BLaER1 treated with 17β-estradiol and CSF1 and Interleukin-3, amounts not matched to agents 10 nM and 100 nM (cell line): ENCODE results near the gene DHPS.

Experiments
- H3K27ac ChIP-seq, 11 experiments: shearing (Covaris generic); formaldehyde crosslinking; 2 replicates each; pipeline ENCODE4 v1.8.1; 2022
- H3K27me3 ChIP-seq, 11 experiments: shearing (Covaris generic); formaldehyde crosslinking; 2 replicates each; pipeline ENCODE4 v1.8.1; 2022
- H3K36me3 ChIP-seq, 11 experiments: shearing (Covaris generic); formaldehyde crosslinking; 2 replicates each; pipeline ENCODE4 v1.8.1; 2022
- H3K4me1 ChIP-seq, 10 experiments: shearing (Covaris generic); formaldehyde crosslinking; 2 replicates each; pipeline ENCODE4 v1.8.1; 2022
- H3K4me2 ChIP-seq, 11 experiments: shearing (Covaris generic); formaldehyde crosslinking; 2 replicates each; pipeline ENCODE4 v1.8.1; 2022
- H3K4me3 ChIP-seq, 10 experiments: shearing (Covaris generic); formaldehyde crosslinking; 2 replicates each; pipeline ENCODE4 v1.8.1; 2022
- H3K9ac ChIP-seq, 11 experiments: shearing (Covaris generic); formaldehyde crosslinking; 2 replicates each; pipeline ENCODE4 v1.8.1; 2022
- H3K9me3 ChIP-seq, 11 experiments: shearing (Covaris generic); formaldehyde crosslinking; replicated peaks in 1 of 11; 2 replicates each; pipeline ENCODE4 v1.8.1; 2022
- H4K20me1 ChIP-seq, 11 experiments: shearing (Covaris generic); formaldehyde crosslinking; 2 replicates each; pipeline ENCODE4 v1.8.1; 2022
- Cebpa-rat ChIP-seq, 11 experiments: shearing (Covaris generic); IDR thresholded peaks; 2 replicates each; pipeline ENCODE4 v1.8.1; 2022

DHPS gene

GRCh38 chr19:12696366-12697335, 15.0 kb upstream of the DHPS start, which contains the start of gene FBXW9:
Gene FBXW9, minus strand, starts transcription at chr19:12696631. Its CDS starts 50 bp downstream, at chr19:12696581.
- Histone ChIP-seq H3K27ac (peak within 1 kb of the TSS; percentile 66 to 85 (median 75)), H3K9ac (peak within 1 kb of the TSS; percentile 71 to 87 (median 84)), H3K36me3 (peaks cover 33 to 60% (median 44%) of the 10 kb centered on the region in 11 experiments), H3K4me1 (peaks cover 23 to 50% (median 38%) of the 10 kb centered on the region in 10 experiments), H3K4me3 (peak within 1 kb of the TSS; percentile 74 to 94 (median 78)), H3K9me3 (no peaks in the 10 kb centered on the region), H3K4me2 (peak within 1 kb of the TSS; percentile 89 to 98 (median 94)), H4K20me1 (peaks cover 0 to 20% (median 15%) of the 10 kb centered on the region in 11 experiments; a peak in 15 of 22 replicates), H3K27me3 (no peaks in the 10 kb centered on the region)
- 0 out of 22 replicates have a peak, but pooled peaks of 1 of the 11 experiments have one; percentile 25 for TF ChIP-seq Cebpa-rat (IDR thresholded peaks at IDR 0.05)

DNA sequence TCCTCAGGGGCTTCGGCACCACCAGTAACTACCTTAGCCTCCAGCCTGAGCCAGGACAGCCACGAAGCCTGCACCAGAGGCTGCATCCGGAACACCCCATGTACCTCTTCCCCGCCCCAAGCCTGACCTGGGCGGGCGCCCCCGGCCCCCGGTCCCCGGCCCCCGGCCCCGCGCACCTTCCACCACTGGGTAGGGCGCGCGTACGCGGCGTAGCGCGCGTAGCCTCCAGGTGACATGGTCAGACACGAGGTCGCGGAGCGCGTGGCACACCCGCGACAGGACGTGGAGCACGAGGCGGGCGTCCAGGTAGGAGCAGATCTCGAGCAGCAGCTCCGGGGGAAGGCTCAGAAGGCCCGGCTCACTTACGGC, 14.3 kb upstream of the DHPS start:
- Histone ChIP-seq H3K9me3 (no peaks in the 10 kb centered on the region), H4K20me1 (peaks cover 0 to 13% (median 8%) of the 10 kb centered on the region in 11 experiments; a peak in 11 of 22 replicates), H3K27me3 (no peaks in the 10 kb centered on the region), H3K27ac (peak overlapping the region; percentile 43 to 85 (median 75); a peak in 21 of 22 replicates), H3K36me3 (peaks cover 27 to 60% (median 37%) of the 10 kb centered on the region in 11 experiments), H3K9ac (peak overlapping the region; percentile 71 to 87 (median 84)), H3K4me2 (peak overlapping the region; percentile 89 to 98 (median 94)), H3K4me1 (peaks cover 28 to 56% (median 43%) of the 10 kb centered on the region in 10 experiments), H3K4me3 (peak overlapping the region; percentile 74 to 94 (median 78))
- no peak for TF ChIP-seq Cebpa-rat (IDR thresholded peaks at IDR 0.05)

DNA sequence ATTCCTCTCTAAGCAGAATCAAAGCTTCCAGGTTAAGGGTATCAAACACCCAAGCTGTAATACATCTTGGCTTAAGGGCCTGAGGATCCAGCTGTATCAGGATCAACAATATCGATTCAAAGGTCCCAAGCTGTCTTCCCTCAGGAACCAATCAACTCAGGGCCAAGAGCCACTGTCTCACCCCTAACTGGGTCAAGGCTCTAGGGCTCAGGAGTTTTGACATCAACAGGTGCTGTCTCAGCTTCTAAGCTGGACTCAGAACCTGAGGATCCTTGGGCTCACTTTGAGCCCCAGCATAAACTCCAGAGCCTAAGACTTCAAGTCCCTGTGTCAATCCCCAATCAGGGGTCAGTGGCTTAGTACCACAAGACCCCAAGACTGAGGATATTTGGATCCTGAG, 13.8 kb upstream of the DHPS start:
- H3K4me3 ChIP-seq = peak overlapping the region; percentile 74 to 94 (median 78)
- TF ChIP-seq Cebpa-rat (IDR thresholded peaks at IDR 0.05) = no peak
- peak overlapping the region; percentile 71 to 87 (median 84) for H3K9ac ChIP-seq

DNA sequence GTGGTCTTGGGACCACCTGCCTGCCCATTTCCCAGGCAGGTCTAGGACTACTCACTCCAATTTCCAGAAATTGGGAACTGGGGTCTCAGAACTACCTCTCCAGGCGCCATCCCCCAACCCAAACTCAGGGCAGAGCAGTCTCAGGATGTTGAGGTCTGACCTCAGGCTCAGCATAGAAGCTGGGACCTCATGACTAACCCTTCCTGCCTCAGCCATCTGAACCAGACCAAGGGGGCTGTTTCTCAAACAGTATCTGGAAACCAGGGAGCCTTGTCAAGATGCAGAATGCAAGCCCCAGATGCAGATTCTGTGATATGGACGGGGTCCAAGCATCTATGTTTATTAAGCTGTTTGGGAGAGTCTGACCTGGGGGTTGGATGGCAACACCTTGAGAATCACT, 13.4 kb upstream of the DHPS start:
- H3K9ac ChIP-seq = peak overlapping the region; percentile 71 to 87 (median 84); a peak in 18 of 22 replicates
- H3K27me3 ChIP-seq = no peaks in the 10 kb centered on the region
- H3K4me1 ChIP-seq = peaks cover 37 to 65% (median 52%) of the 10 kb centered on the region in 10 experiments
- no peaks in the 10 kb centered on the region for H3K9me3 ChIP-seq
- peak overlapping the region in 8 of 11 experiments; percentile 25 to 85 (median 62); a peak in 14 of 22 replicates for H3K27ac ChIP-seq
- peak overlapping the region; percentile 89 to 98 (median 94) for H3K4me2 ChIP-seq
- TF ChIP-seq Cebpa-rat (IDR thresholded peaks at IDR 0.05) = no peak
- peaks cover 0 to 10% (median 5%) of the 10 kb centered on the region in 11 experiments; a peak in 5 of 22 replicates for H4K20me1 ChIP-seq
- peak overlapping the region in 6 of 10 experiments; percentile 75 to 94 (median 88); a peak in 10 of 20 replicates for H3K4me3 ChIP-seq
- H3K36me3 ChIP-seq = peaks cover 21 to 54% (median 30%) of the 10 kb centered on the region in 11 experiments; a peak in 21 of 22 replicates

More for the DNA sequence above, 13.8 kb upstream of the DHPS start:
- H3K4me2 ChIP-seq = peak overlapping the region; percentile 89 to 98 (median 94)
- H4K20me1 ChIP-seq = peaks cover 0 to 10% (median 5%) of the 10 kb centered on the region in 11 experiments; a peak in 5 of 22 replicates
- H3K36me3 ChIP-seq = peaks cover 22 to 57% (median 33%) of the 10 kb centered on the region in 11 experiments; a peak in 21 of 22 replicates
- no peaks in the 10 kb centered on the region for H3K27me3 ChIP-seq
- H3K27ac ChIP-seq = peak overlapping the region in 7 of 11 experiments; percentile 44 to 85 (median 74); a peak in 12 of 22 replicates
- no peaks in the 10 kb centered on the region for H3K9me3 ChIP-seq
- peaks cover 32 to 61% (median 48%) of the 10 kb centered on the region in 10 experiments for H3K4me1 ChIP-seq

DNA sequence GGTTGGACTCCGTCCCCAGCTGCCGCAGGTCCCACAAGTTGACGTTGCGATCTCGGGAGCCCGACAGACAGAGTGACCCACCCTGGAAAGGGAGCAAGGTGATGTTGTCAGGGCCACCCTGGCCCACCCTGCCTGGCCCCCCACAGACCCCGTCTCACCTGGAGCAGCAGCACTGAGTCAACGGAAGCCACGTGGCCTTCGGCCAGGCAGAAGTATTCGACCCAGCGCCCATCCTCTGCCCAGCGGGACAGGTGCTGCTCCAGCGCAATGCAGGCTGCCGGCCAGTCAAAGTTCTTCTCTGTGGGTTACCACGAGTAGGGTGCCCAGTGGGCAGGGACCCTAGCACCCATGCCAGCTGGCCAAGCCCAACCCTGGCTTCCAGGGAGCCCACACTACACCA, 13.0 kb upstream of the DHPS start:
- H4K20me1 ChIP-seq = peaks cover 0 to 10% (median under 1%) of the 10 kb centered on the region in 11 experiments; a peak in 4 of 22 replicates
- no peak overlapping the region for H3K4me3 ChIP-seq
- peaks cover 16 to 49% (median 26%) of the 10 kb centered on the region in 11 experiments; a peak in 21 of 22 replicates for H3K36me3 ChIP-seq
- H3K27ac ChIP-seq = peak overlapping the region in 7 of 11 experiments; percentile 10 to 82 (median 67); a peak in 10 of 22 replicates
- H3K9me3 ChIP-seq = no peaks in the 10 kb centered on the region
- TF ChIP-seq Cebpa-rat (IDR thresholded peaks at IDR 0.05) = no peak
- no peaks in the 10 kb centered on the region for H3K27me3 ChIP-seq
- peaks cover 41 to 68% (median 56%) of the 10 kb centered on the region in 10 experiments for H3K4me1 ChIP-seq
- H3K4me2 ChIP-seq = peak overlapping the region; percentile 89 to 98 (median 94); a peak in 21 of 22 replicates
- H3K9ac ChIP-seq = peak overlapping the region in 10 of 11 experiments; percentile 34 to 87 (median 81); a peak in 11 of 22 replicates

DNA sequence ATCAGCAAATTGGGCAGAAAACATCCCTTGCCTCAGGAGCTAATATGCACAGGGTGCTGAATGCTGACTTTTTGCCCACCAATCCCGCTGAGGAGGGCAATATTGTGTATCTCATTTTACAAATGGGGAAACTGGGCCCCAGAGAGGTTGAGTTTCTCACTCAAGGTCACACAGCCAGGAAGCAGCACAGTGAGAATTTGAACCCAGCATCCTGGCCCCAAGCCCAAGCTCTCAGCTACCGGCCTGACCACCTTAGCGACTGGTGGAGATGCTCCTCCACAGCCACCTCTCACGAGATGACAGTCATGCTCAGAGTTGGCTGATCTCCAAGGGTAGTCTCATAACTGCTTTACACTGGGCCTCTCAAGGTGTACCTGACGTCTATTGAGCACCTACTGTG, 11.3 kb upstream of the DHPS start:
- H3K27me3 ChIP-seq = no peaks in the 10 kb centered on the region
- H4K20me1 ChIP-seq = peaks cover 0 to 11% (median 0%) of the 10 kb centered on the region in 11 experiments; a peak in 1 of 22 replicates
- H3K9me3 ChIP-seq = no peaks in the 10 kb centered on the region
- peaks cover 49 to 69% (median 63%) of the 10 kb centered on the region in 10 experiments for H3K4me1 ChIP-seq
- no peak overlapping the region; a peak in 1 of 22 replicates for H3K9ac ChIP-seq
- no peak overlapping the region for H3K27ac ChIP-seq
- H3K4me3 ChIP-seq = no peak overlapping the region
- H3K4me2 ChIP-seq = no peak overlapping the region
- no peak for TF ChIP-seq Cebpa-rat (IDR thresholded peaks at IDR 0.05)
- peaks cover 0 to 33% (median 9%) of the 10 kb centered on the region in 11 experiments; a peak in 15 of 22 replicates for H3K36me3 ChIP-seq

DNA sequence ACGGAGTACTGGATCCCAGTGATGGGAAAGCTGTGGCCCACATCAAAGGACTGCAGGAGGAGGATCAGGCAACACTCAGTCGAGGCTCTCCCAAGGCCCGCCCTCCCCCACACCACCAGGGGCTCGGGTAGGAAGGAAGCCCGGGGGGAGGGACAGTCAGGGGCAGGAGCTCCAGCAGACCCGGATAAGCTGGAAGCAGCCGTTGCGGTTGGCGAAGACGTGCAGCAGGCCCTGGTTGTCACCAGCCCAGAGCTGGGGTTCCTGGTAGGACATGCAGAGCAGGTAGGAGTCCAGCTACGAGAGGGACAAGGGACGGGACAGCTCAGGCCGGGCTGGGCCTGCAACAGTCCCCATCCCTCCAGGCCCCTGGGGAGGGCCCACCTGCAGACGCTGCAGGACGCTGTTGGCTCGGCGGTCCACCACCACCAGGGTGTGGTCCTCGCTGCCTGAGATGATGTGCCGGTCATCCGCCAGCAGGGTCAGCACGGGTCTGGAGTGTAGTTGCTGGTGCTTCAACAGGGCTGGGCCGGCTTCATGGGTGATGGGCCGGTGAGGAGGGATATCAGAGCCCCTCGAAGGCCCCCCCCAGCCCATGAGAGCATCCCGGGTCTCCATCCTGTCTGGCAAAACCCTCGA, 8.0 kb upstream of the DHPS start:
- Histone ChIP-seq H3K4me3 (peak overlapping the region in 8 of 10 experiments; percentile 49 to 67 (median 54); a peak in 16 of 20 replicates), H3K4me1 (peaks cover 27 to 63% (median 54%) of the 10 kb centered on the region in 10 experiments), H3K36me3 (peaks cover 0 to 26% (median 6%) of the 10 kb centered on the region in 11 experiments; a peak in 11 of 22 replicates), H3K27ac (peak overlapping the region in 9 of 11 experiments; percentile 23 to 83 (median 74); a peak in 18 of 22 replicates), H3K4me2 (peak overlapping the region; percentile 62 to 99 (median 94)), H3K9ac (peak overlapping the region; percentile 35 to 79 (median 72); a peak in 21 of 22 replicates), H3K27me3 (no peaks in the 10 kb centered on the region), H3K9me3 (no peaks in the 10 kb centered on the region), H4K20me1 (peaks cover 0 to 15% (median 0%) of the 10 kb centered on the region in 11 experiments; a peak in 1 of 22 replicates)
- no peak for TF ChIP-seq Cebpa-rat (IDR thresholded peaks at IDR 0.05)

DNA sequence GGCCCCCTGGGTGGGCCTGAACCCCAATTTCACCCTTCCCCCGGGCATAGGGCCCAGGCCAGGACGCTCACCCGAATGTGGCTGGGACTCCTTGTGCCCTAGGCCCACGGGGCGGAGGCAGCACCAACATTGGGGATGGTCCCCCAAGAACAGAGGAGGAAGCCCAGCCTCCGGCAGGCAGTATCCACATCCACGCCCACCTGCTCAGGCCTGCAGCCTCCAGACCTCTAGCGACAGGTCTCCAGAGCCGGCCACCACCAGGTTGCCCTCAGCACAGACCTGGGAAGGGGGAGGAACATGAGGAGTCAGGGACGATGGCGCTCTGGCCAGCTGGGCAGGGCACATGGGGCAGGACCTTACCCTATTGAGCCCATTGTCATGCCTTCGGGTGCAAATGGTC, 7.3 kb upstream of the DHPS start:
- H3K4me1 ChIP-seq = peaks cover 25 to 61% (median 49%) of the 10 kb centered on the region in 10 experiments
- peak overlapping the region in 7 of 10 experiments; percentile 51 to 67 (median 54); a peak in 13 of 20 replicates for H3K4me3 ChIP-seq
- peak overlapping the region; percentile 62 to 99 (median 94) for H3K4me2 ChIP-seq
- peak overlapping the region in 9 of 11 experiments; percentile 23 to 83 (median 74); a peak in 18 of 22 replicates for H3K27ac ChIP-seq
- peaks cover 0 to 23% (median 6%) of the 10 kb centered on the region in 11 experiments; a peak in 11 of 22 replicates for H3K36me3 ChIP-seq
- H3K9me3 ChIP-seq = no peaks in the 10 kb centered on the region
- peak overlapping the region in 9 of 11 experiments; percentile 42 to 79 (median 76); a peak in 18 of 22 replicates for H3K9ac ChIP-seq
- no peaks in the 10 kb centered on the region for H3K27me3 ChIP-seq
- H4K20me1 ChIP-seq = peaks cover 0 to 15% (median 0%) of the 10 kb centered on the region in 11 experiments; a peak in 1 of 22 replicates
- TF ChIP-seq Cebpa-rat (IDR thresholded peaks at IDR 0.05) = no peak
